PFSK-1 (cell line): ENCODE measurements around the gene VGLL4.

ENCODE experiments used
- POLR2AphosphoS5 ChIP-seq: IDR thresholded peaks from 2 replicates; pipeline ENCODE4 v1.6.1; 2012; ENCODE audit warnings: low read depth, mild to moderate bottlenecking, control low read depth, low read length, moderate library complexity
- TAF1 ChIP-seq: IDR thresholded peaks from 2 replicates; pipeline ENCODE4 v1.6.1; 2012; ENCODE audit warnings: low read length, control low read depth, borderline replicate concordance; ENCODE audit not compliant: insufficient read depth

- TF ChIP-seq TAF1 (no peak), POLR2AphosphoS5 (no peak)
Observed at GRCh38 chr3:11626084-11626463, 17.6 kb downstream of the VGLL4 start.
